Measurements from ENCODE around the gene DBH.

Gene DBH

GRCh38 chr9:133643978-133644760, 8.0 kb downstream of the DBH start:
- DNase-seq (ENCODE audit: low spot score), result no peak

- DNase-seq (ENCODE audit: low spot score), result no peak
Measured at GRCh38 chr9:133645021-133645765, 9.0 kb downstream of the DBH start.

- DNase-seq (ENCODE audit: low spot score), result no peak
Measured at GRCh38 chr9:133647148-133647547, 11.0 kb downstream of the DBH start.

GRCh38 chr9:133647765-133648469, 11.8 kb downstream of the DBH start:
- DNase-seq (ENCODE audit: low spot score), result no peak

GRCh38 chr9:133649194-133649593, 13.0 kb downstream of the DBH start:
- no peak for DNase-seq (ENCODE audit: low spot score)

GRCh38 chr9:133650026-133650425, 13.9 kb downstream of the DBH start:
- no peak for DNase-seq (ENCODE audit: low spot score)

GRCh38 chr9:133653638-133654037, 17.5 kb downstream of the DBH start:
- DNase-seq (ENCODE audit: low spot score), result no peak

GRCh38 chr9:133654736-133655657, 18.8 kb downstream of the DBH start:
- DNase-seq (ENCODE audit: low spot score), result no peak

- DNase-seq (ENCODE audit: low spot score), result no peak
Measured at GRCh38 chr9:133655701-133656100, 19.5 kb downstream of the DBH start.

GRCh38 chr9:133656211-133657119, 20.3 kb downstream of the DBH start:
- no peak for DNase-seq (ENCODE audit: low spot score)

GRCh38 chr9:133657120-133657661, 21.0 kb downstream of the DBH start:
- DNase-seq (ENCODE audit: low spot score), result no peak

- DNase-seq (ENCODE audit: low spot score), result peak; percentile 74
Measured at GRCh38 chr9:133658442-133659431, 22.6 kb downstream of the DBH start.

- no peak for DNase-seq (ENCODE audit: low spot score)
Measured at GRCh38 chr9:133659516-133659915, 23.4 kb downstream of the DBH start.

GRCh38 chr9:133661846-133662540, 25.8 kb downstream of the DBH start:
- DNase-seq (ENCODE audit: low spot score), result no peak

GRCh38 chr9:133664173-133665050, 28.2 kb downstream of the DBH start:
- DNase-seq (ENCODE audit: low spot score), result no peak

GRCh38 chr9:133665096-133665495, 28.9 kb downstream of the DBH start:
- DNase-seq (ENCODE audit: low spot score), result no peak

- no peak for DNase-seq (ENCODE audit: low spot score)
Measured at GRCh38 chr9:133665535-133665934, 29.4 kb downstream of the DBH start.
